H1 (cell line): ENCODE measurements around the gene ERO1B. TPM values are rescaled to one million over a fixed set of nuclear protein-coding genes. Genes with fewer than 3 reads are reported as not detected.

Experiments used
- EGR1 ChIP-seq: IDR thresholded peaks from 2 replicates; pipeline ENCODE4 v1.6.1; 2011; ENCODE audit warnings: low read depth, low read length, borderline replicate concordance
- TAF7 ChIP-seq: optimal IDR thresholded peaks from 2 replicates; pipeline ENCODE3; 2011; ENCODE audit warnings: low read depth, mild to moderate bottlenecking, inconsistent platforms, low read length, moderate library complexity, borderline replicate concordance
- TCF12 ChIP-seq: IDR thresholded peaks from 2 replicates; pipeline ENCODE4 v1.6.1; 2011; ENCODE audit warnings: low read depth, mild to moderate bottlenecking, low read length
- polyA plus RNA-seq, 7 experiments: library from polyadenylated mRNA; depleted of rRNA in 3 of 7; stranded (reverse) in 5 of 7; unstranded in 2 of 7; fragments of >200 nt in 5 of 7; fragments of 200-250 nt in 2 of 7; gene quantifications; 1 replicate in 5 of 7; 2 replicates in 1 of 7; 4 replicates in 1 of 7; pipeline versions ENCODE4 v1.2.1 to v1.2.3, GENCODE V29; 2011 to 2013; ENCODE audit warnings: missing spikeins in 2 of 7, mixed read lengths in 2 of 7
- total RNA-seq: library from RNA; stranded (reverse); fragmentation: NEBNext Ultra II Directional; extraction: Animal tissue kit (Norgen Biotek cat#: 25700); gene quantifications from 2 replicates; pipeline ENCODE4 v1.2.1, GENCODE V29; 2021

ERO1B gene
- total and polyA plus RNA-seq, 2 of the 8 experiments (the other 6 are each of a cell fraction or from before 2014, with no cell fraction given) = 0.74 to 5.6 TPM

- TF ChIP-seq EGR1 (no peak), TAF7 (no peak), TCF12 (no peak)
- TF ChIP-seq, all 59 proteins: peak for 0
These were observed 5.6 kb upstream of the ERO1B start (continued) for GRCh38 chr1:236287356-236287755.
